NCI-H2107 (cell line): Measurements from ENCODE around the gene ARL15.
"Not testable (repeated sequence)": the region's sequence is repeated elsewhere in the genome, so short reads cannot be mapped to it uniquely, and the experiment has no call there.

Experiments
- DNase-seq: peaks from one replicate; lab custom pipeline; 2025; lab: John Stamatoyannopoulos, UW

ARL15 gene

GRCh38 chr5:53895091-53895683 is 415.2 kb downstream of the ARL15 start:
- DNase-seq = no peak

- no peak for DNase-seq
These were observed 416.7 kb downstream of the ARL15 start for GRCh38 chr5:53893626-53894025.

DNA sequence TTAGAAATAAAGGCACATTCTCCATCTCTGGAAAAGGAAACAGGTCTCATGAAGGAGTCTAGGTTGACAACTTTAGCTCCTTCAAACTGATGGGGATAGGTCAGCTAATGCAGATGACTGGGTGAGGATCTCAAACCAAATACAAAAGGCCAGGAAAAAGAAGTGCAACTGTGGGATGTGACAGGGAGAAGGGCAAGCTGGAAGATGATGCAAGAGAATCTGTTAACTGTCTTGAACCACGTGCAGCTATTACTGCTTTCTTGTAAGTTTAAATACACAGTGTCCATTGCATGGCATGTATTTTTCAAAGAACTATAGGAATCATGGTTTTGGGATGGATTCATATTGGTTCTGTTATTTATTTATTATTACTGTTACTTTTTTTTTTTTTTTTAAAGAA is 418.1 kb downstream of the ARL15 start:
- no peak for DNase-seq

GRCh38 chr5:53891159-53891558 is 419.2 kb downstream of the ARL15 start:
- DNase-seq = no peak

- DNase-seq = no peak
These were observed 419.9 kb downstream of the ARL15 start for GRCh38 chr5:53890490-53890889.

DNA sequence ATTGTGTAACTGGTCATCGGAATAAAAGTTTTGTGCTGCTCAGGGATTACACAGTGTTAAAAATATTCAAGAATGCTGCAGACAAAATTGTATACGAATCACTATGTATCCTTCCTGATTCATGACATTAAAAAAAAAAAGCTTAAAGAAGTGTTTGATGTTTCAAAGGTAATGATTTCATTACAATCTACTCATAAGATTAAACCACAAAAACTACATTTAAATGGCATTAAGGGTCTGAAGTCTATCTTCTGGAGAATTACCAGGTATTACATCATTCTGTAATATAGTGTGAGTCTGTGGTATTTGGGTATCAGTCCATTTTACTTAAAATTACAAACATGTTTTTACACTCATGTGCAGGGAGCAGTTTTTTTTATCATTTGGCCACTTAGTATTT is 425.5 kb downstream of the ARL15 start:
- no peak for DNase-seq

DNA sequence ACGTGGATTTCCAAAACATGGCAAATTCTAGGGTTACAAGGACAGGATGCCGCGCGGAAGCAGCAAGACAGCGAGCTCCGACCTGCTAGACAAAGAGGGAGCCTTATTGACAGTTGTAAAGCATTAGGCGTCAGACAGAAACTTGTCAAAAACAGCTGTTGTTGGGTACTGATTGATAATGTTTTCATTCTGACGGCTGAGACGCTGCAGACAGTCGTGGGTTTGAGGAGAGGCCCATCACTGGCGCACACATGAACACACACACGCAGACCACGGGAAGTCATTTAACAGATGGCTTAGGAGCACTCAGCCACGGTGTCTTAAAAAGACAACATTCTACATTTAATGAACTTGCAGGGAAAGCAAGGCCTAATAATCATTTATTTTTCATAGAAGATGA is 426.0 kb downstream of the ARL15 start:
- no peak for DNase-seq

- DNase-seq = no peak
These were observed 427.7 kb downstream of the ARL15 start for GRCh38 chr5:53882676-53883031.

GRCh38 chr5:53882006-53882675 is 428.2 kb downstream of the ARL15 start:
- no peak for DNase-seq

DNA sequence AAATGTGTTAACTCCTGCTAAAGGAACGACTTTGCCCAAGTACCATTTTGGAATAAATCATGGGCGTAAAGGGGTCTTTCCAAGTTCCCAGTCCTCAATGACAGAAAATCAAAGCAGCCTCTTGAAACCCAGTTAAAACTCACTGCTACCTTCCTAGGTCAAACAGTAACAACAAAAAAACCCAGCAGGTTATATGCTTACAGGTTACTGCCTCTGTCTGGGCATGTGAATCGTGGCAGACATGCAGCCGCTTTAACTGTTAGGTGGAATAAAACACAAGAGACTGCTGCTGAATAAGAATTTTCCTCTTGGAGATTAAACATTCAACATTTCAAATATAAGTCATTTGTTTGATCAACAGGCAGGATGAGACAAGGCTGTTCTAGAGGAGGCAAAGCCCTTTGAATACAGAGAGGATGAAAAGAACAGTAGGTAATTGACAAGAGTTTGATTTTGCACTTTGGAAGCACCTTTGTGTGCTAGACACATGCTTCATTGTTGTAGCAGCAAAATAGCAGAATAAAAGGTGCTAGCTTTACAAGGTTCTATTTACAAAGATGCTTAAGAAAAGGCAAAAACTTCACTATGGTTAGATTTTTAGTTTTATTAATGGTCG is 430.6 kb downstream of the ARL15 start:
- DNase-seq = no peak

DNA sequence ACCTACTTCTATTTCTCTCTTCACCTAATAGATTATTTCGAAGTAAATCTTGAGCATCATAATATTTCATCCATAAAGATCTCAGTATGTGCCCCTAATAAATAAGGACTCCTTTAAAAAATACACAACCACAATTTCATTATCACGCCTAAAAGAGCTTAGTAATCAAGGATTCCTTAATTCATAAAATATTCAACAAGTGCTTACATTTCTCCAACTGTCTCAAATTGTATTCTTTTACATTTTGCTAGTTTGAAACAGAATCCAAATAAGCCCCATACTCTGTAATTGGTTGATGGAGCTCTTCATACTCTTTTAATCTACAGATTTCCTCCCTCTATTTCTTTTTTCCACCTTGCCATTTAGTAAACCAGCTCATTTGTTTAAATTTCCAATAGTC is 432.4 kb downstream of the ARL15 start:
- DNase-seq = no peak

GRCh38 chr5:53877243-53877642 is 433.1 kb downstream of the ARL15 start:
- no peak for DNase-seq

- DNase-seq = no peak
These were observed 436.0 kb downstream of the ARL15 start for GRCh38 chr5:53874409-53874808.

- DNase-seq = no peak
These were observed 437.1 kb downstream of the ARL15 start for GRCh38 chr5:53873235-53873634.

DNA sequence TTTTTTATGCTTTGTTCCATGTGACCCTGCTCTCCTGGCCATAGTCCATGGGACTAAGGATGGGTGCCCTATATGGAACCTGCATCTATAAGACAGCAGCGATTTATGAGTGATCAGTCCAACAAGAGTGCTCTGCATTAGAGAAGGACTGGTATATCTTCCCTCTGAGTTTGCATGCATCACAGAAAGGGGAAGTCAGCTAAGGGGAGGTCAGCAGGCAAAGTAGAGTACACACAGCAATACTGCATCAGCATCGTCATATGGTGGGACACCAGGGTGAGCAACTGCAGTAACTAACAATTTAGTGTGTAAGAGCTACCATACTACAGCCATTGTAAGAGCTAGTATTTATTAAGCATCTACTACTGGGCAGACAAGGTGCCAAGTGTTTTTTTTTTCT is 438.6 kb downstream of the ARL15 start:
- DNase-seq = no peak

DNA sequence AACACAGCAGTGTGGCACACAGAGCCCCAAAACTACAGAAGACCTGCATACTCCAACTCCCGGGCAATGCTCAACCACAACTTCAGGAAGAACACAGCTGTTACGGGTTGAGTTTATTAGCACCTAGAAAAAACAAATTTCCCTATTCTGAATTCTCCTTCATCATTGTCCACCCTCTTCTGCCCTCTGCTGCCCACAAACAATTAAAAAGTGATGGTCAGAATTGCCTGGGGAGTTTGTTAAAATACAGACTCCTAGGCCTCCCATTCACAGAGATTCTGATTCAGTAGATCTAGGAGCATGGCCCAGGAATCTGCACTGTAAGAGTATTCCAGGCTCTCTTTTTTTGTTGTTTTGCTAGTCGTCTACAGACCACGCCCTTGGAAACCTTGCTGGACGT is 439.3 kb downstream of the ARL15 start:
- DNase-seq = no peak

GRCh38 chr5:53858700-53859456 is 451.5 kb downstream of the ARL15 start:
- no peak for DNase-seq

DNA sequence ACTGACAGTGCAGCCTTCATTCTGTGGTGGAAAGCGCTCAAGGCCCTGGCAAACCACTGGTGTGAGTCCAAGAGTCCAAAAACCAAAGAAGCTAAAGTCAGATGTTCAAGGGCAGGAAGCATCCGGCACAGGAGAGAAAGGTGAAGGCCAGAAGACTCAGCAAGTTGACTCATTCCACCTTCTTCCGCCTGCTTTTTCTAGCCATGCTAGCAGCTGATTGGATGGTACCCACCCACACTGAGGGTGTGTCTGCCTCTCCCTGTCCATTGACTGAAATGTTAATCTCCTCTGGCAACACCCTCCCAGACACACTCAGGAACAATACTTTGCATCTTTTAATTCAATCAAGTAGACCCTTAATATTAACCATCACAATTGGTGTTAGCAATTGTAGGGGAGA is 453.9 kb downstream of the ARL15 start:
- no peak for DNase-seq

GRCh38 chr5:53836851-53837430 is 473.4 kb downstream of the ARL15 start:
- not testable (repeated sequence) for DNase-seq

DNA sequence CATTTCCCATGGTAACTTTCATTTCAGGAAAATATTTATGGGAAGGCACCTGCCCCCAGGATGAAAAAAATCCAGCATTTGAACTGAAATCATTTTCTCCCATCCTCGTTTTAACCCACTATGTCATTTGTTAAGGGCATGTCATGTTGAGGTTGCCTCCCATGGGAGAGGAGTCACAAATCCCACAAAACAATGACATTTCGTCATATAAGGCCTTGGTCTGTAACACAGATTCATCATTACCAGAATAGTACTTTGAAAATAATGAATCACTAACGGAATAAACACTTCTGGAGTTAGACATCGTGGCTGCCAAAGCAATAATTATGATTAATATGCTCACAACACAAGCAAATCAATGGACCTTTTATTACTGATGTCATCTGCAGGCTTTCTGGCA is 475.9 kb downstream of the ARL15 start:
- DNase-seq = no peak
